SIG-M5 treated with dmso at 0.1 percent for 504 hours (cell line): ENCODE measurements around the gene HES6.

ENCODE experiments used
- DNase-seq: peaks from one replicate; lab custom pipeline; 2025; ENCODE audit not compliant: unreplicated experiment; lab: John Stamatoyannopoulos, UW

The HES6 gene, protein sequence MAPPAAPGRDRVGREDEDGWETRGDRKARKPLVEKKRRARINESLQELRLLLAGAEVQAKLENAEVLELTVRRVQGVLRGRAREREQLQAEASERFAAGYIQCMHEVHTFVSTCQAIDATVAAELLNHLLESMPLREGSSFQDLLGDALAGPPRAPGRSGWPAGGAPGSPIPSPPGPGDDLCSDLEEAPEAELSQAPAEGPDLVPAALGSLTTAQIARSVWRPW

DNA sequence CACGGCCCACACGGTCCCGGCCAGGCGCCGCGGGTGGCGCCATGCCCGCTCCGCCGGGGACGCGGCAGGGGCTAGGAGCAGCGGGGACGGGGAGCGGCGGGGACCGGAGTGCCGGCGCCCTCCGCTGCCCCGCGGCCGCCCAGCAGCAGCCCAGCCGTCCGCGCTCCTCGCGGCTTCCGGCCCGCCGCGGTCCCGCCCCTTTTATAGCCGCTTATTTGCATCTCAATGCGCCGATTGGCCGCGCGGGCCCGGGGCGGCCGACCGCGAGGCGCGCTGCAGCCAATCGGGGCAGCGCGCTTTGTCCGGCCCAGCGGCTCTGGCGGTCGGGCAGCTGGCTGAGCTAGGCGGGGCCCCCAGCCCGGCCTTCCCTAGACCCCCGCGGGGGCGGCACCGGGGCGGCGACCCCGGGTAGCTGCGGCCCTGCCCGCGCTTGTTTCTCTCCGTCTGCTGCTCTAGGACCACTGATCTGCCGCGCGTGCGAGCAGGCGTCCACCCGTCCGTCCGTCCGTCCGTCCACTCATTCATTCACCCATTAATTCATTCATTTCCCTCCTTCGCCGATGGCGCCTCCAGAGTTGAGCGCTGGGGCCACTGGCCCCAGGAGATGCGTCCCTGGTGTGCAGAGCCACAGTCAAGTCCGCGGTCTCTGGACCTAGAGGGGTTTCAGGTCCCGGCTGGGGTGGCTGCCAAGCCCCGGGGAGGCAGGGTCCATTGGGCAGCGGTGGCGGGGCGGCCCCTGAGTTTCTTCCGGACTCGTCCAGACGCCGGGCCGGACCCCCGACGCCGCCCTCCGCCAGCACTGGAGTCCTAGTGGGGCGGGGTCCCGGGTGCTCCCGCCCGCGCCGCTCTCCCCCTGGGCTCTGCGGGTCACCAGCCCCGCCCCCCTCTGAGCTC lies at the start of gene HES6:
Gene HES6, minus strand, starts transcription at position 176 of the 894 bp plus-strand sequence. Its CDS starts 133 bp downstream, at position 43.
- DNase-seq: peak; percentile 86

GRCh38 chr2:238289574-238289973 lies 49.7 kb upstream of the HES6 start:
- no peak for DNase-seq

DNA sequence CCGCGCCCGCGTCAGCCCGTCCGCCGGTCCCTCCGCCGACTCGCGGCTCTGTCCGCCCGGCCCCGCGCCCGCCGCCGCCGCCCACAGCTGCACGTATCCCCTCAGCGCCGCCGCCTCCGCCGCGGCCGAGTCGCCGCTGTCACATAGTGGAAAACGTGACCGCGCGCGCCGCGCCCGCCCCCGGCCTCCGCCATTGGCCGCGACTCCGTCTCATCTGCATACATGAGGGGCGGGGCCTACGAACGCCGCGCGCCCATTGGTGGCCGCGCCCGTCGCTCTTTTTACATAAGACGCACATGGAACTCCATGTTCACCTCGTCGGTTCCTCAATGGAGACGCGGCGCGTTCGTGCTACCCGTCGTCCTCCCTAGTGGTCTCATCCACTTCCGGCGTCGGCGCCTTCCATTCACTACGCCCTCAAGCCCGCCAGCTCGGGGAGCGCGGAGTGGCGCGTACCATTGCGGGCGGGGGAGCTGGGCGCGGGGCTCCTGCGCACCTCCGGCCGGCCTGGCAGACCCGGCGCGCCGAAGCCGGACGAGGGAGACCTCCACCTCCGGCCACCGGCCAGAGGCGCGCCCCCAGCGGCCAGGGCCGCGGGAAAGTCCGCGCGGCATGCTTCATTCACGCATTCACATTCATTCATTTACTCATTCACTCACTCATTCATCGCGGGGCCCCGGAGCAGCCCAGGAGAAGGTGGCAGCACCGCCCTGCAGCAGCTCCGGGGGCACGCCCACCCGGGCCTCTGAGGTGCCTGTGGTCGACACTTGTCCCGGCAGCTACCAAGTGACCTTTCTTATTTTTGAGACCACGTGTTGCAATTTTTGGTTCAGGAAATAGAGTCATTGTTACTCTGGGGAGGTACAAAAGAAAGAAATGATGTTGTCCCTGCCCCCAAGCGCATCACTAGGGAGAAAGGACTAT lies 49.1 kb upstream of the HES6 start:
- DNase-seq: peak; percentile 97

DNA sequence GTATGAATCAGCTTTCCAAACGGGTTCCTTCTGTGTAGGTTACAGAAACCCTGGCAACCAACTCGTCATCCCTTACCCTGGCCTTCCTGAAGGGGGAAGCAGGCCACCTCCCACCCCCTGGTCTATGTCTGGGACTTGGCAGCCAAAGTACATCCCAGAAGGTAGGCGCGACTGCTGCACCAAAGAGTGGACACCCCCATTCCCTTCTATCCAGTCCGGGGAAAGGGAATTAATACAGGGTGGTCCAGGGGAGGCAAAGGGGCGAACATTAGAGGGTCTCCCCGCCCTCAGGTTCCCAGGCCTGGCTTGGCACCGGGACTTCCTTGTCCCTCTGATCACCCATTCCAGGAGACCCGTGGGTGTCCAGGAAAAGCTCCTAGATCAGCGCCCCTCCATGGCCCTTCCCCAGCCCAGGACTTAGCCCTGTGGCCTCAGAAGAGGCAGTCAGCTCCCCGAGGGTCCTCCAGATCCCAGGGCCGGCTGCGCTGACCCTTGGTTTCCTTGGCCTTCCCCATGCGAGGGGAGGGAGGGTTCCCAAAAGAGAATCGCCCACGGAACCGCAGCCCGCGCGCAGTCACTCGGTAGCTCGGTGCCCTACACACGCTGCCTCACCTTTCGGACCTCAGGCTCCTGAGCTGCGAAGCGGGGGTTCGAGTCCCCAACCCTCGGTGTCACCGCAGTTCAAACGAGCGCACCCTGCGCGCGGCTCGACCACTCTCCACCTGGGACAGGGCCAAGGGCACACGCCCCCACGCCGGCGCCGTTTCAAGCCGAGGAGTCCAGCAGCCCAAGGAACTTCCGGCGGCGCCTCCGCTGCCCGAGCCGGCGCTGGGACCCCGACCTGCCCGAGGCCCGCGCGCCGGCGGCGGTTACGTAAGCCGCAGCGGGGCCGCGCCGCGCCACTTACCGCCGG lies 48.2 kb upstream of the HES6 start, which contains the start of gene PER2:
Gene PER2, minus strand, starts transcription at position 874 of the 913 bp plus-strand sequence. CDS start 10,674 bp downstream, outside the sequence.
- peak; percentile 91 for DNase-seq

GRCh38 chr2:238286987-238287736 lies 47.3 kb upstream of the HES6 start:
- no peak for DNase-seq

- DNase-seq: peak; percentile 65
These were observed 46.7 kb upstream of the HES6 start for GRCh38 chr2:238286551-238286950.

DNA sequence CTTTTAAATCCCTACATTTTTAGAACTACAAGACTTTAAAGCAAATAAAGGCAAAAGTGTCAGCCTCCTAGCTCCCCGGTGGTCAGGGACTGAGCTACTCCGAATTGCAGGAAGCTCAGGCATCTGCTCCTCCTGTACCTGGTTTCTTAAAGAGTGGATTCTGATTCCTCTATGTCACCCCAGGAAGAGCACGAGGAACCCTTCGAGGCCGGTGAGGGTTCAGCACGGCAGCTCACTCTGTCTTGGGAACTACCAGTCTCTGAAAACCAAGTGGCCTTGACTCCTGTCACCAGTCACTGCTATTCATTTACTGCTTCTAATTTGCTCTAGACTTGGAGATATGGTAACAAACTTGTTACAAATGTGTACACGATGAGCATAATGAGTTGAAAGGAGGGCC lies 46.3 kb upstream of the HES6 start:
- DNase-seq: peak; percentile 20

DNA sequence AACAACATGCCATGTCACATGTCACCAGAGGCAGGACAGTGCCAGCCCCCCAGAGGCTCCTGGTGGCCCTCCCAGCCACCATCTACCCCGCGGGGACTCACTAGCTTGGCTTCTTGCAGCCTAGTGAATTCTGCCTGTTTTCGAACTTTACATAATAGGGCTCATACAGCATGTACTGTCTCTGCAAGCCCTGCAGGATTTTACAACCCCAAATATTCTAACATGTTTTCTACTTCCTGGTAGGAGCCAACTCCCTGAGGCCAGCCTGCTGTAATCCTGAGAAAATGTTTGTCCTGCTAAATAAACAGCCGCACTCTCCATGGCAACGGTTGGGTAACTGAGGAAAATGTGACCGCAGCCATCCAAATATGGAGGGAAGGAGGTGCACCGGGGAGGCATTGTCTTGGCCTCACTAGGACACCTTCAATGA lies 45.8 kb upstream of the HES6 start:
- peak; percentile 79 for DNase-seq

GRCh38 chr2:238284802-238285515 lies 45.1 kb upstream of the HES6 start:
- no peak for DNase-seq

DNA sequence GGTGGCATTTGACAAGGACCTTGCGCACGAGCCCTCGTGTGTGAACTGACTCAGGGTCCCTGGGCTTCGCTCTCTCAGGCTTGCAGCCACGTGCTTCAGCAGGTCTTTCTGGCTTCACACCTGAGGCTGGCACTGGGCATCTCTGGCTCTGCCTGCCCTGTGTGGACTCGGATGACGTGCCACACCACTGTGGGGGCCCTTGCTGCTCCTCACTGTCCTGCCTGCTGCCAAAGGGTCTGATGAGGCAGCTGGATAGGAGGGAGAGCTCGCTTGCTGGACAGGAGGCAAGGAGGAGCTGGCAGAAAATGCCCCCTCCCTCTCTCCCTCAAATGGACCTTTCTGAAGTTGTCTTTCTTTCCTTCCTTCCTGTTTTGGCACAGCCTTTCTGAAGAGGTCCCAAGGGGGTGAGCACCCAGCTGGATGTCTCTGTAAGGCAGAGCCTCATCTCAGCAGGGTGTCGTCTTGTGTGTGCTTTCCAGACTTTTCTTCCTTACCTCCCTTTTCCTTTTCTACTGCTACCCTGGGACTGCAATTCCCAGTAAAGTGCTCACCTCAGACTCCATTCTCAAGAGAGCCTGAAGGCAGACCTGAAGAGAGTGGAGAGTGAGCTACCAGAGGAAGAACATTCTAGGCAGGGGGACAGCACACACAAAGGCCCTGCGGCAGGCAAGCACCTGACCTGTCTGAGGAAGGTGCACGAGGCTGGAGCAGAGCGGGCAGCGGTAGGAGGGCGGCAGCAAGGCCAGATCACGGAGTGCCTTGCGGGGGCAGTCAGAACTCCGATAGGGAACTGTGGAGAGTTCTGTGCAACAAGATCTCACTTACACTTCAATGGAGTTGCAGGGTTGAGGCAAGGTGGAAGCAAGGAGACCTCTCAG lies 43.3 kb upstream of the HES6 start:
- no peak for DNase-seq

DNA sequence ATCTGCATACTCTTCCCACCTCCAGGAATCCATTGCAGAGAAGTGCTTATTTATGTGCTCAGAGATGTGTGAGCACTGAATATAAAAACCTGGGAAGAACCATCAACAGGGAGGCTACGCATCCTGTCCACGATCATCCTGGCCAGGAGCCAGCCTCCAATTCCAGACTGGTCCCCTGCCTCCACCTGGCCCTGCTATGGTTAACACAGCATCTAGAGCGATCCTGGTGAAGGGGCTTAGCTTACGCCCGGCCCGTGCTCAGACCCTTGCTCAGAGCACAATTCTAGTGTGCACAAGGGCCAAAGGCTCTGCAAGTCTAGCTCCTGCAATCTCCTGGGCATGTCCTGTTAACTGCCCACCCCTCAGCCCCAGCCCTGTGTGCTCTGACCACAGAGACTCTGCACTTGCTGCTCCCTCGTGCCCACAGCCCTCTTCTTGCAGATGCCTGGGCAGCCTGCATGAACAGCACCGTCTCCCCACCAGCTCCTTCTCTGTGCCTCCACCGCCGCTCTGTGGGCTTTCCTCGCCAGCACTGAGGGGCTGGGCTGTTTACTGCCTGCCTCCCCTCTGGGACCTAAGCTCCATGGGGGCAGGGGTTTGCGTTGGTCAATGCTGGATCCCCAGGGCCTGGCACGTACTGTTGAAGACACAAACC lies 42.1 kb upstream of the HES6 start:
- no peak for DNase-seq

DNA sequence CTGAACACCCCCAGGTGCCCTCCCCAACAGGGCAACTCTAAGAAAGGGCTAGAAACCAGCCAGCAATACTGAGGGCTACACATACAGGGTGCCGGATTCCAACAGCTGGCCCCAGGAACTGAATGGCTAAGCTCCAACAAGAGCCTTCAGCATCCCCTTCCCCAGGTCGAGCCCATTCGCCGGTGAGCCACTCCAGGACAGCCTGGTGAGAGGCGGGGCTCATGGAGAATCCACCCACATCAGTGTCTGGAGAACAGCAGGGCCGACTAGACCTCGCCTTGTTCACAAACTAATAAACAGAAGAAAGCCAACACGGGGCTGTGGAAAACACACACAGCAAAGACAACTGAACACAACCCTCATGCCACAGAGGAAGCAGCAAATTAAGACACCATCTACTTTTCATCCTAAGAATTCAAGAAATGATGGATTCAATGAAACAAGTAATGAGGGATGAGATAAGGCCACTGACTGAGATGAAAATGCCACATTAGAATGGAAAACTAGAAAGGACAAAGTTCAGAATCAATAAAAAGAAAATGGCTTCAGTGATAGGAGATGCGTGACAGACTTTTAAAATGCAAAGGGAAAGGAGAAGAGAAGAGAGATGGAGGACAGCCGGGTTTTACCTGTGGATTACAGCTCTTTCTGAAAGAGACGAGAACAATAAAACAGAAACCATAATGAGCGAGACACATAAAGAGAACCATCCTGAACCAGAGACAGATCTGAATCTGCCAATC lies 40.4 kb upstream of the HES6 start:
- no peak for DNase-seq

DNA sequence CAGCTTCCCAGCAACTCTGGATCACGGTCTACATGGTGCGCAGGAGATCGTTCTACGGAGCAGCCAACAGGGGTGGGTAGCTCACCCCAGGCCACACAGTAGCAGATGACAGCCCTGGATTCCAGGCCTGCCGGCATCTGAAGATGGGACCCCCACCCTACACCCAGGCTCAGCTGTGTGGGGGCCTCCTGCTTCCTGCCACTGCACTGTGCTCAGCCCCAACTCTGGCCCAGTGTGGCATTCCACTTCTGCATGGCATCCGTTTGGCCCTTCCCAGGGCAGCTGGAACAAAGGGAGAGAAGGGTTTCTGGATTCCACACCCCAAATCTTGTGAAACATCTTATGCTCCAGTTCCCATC lies 39.5 kb upstream of the HES6 start:
- DNase-seq: no peak

DNA sequence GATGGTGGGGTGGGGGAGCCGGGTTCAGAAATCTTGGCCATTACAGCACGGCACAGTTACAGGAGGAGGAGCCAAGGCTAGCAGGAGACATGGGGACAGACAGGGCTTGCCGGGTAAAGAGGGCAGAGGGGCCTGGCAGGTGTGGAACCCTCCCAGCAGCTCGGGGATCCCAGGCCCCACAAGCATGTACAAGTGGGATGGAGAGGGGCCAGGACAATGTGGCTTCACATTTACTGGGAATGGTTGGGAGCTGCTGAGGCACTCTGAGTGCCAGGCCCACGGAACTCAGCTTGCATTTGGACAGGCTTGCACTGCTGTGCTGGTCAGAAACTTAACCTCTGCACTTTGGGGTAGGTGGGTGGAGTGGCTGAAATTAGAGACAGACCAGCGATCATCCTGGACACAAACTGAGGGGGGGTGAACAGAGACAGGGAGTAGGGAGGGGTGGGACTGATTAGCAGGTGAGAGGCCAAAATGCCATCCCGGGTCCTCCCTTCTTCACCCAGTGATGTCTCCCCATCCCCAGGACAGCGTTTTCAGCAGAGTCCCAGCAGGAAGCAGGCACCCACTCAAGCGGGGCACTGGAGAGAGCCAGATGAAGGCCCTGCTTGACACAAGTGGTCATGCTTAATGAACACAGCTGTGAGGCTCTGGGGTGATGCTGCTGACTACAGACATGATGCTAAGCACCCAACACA lies 38.9 kb upstream of the HES6 start:
- DNase-seq: no peak

- no peak for DNase-seq
These were observed 37.9 kb upstream of the HES6 start for GRCh38 chr2:238277695-238278094.
